ENCODE results near the gene EXT2.
A peak's percentile ranks its signal among the peaks of the same experiment; 100 is the strongest.

GRCh38 chr11:44110231-44110679 lies 14.8 kb downstream of the EXT2 start:
- TF ChIP-seq CTCF (IDR thresholded peaks at IDR 0.05) = peak in 3 of 4 experiments; percentile 38 to 54 (median 49)
- no peak for TF ChIP-seq POLR2A (IDR thresholded peaks at IDR 0.05)
